ENCODE data around the gene MAD1L1. TPM values are rescaled to one million over a fixed set of nuclear protein-coding genes. Genes with fewer than 3 reads are reported as not detected.

MAD1L1 gene
- total and polyA plus RNA-seq, 2 of the 4 experiments (the other 2 are of a cell fraction): 29.0 to 40.9 TPM

- no peak overlapping the region for H3K23ac ChIP-seq (ENCODE audit: low read depth, low read length)
- no peak overlapping the region for H4K91ac ChIP-seq (ENCODE audit: insufficient read depth, low read depth, low read length)
- H3K4ac ChIP-seq (ENCODE audit: low read depth, low read length): no peak overlapping the region
- in situ Hi-C loops (cut with MboI; ENCODE audit: low sequenced_read_pairs): no loop called here
- intact Hi-C loops (cut with micrococcal nuclease): no loop called here
- H2AK5ac ChIP-seq (ENCODE audit: low read depth, low read length): no peak overlapping the region
- ChIA-PET POLR2A (ENCODE audit: unreplicated experiment) (no interaction called here), CTCF (no interaction called here)
- DNase-seq (no peak), ATAC-seq (ENCODE audit: low read depth) (no peak)
- H3K14ac ChIP-seq (replicated peaks; ENCODE audit: low read depth, low read length): no peak overlapping the region
- dilution Hi-C loops (cut with HindIII; ENCODE audit: low sequenced_read_pairs, unreplicated experiment): no loop called here
- H2BK20ac ChIP-seq (ENCODE audit: low read depth, low read length): no peak overlapping the region
- no peak overlapping the region for H2BK15ac ChIP-seq (ENCODE audit: low read depth, low read length)
- H4K5ac ChIP-seq (ENCODE audit: low read depth, low read length): no peak overlapping the region
- BruUV-seq (replicated peaks): no TSS peak
- no peaks in the 10 kb centered on the region for H3K9me3 ChIP-seq (ENCODE audit: control insufficient read depth, insufficient read depth, low read length)
- no peaks in the 10 kb centered on the region for H3K27me3 ChIP-seq (ENCODE audit: control insufficient read depth, insufficient read depth, low read length)
- H3K79me1 ChIP-seq (ENCODE audit: low read depth in 1 of 2, low read length in 2 of 2): peaks cover 0 to 9% of the 10 kb centered on the region in 2 experiments; a peak in 2 of 4 replicates
- no peak overlapping the region for H4K8ac ChIP-seq (ENCODE audit: low read depth in 2 of 2, low read length in 2 of 2)
- no peak overlapping the region for H2AFZ ChIP-seq (replicated peaks; ENCODE audit: low read length, poor library complexity)
- H2BK120ac ChIP-seq (ENCODE audit: low read depth, low read length): no peak overlapping the region
- TF ChIP-seq RAD21 (IDR thresholded peaks at IDR 0.05; ENCODE audit: low read length) (no peak), NFE2L2 (IDR thresholded peaks at IDR 0.05; ENCODE audit: low read depth, low read length) (no peak), BHLHE40 (IDR thresholded peaks at IDR 0.05; ENCODE audit: low read depth, low read length) (no peak), CEBPB (IDR thresholded peaks at IDR 0.05; ENCODE audit: low read depth, low read length) (no peak), CHD1 (IDR thresholded peaks at IDR 0.05; ENCODE audit: low read depth, low read length) (no peak), RFX5 (IDR thresholded peaks at IDR 0.05; ENCODE audit: low read depth, low read length) (no peak), ELK1 (IDR thresholded peaks at IDR 0.05; ENCODE audit: borderline replicate concordance, low read depth, low read length) (no peak), USF2 (IDR thresholded peaks at IDR 0.05; ENCODE audit: low read depth, low read length) (no peak), FOS (IDR thresholded peaks at IDR 0.05; ENCODE audit: low read depth, low read length) (no peak), MAZ (IDR thresholded peaks at IDR 0.05; ENCODE audit: borderline replicate concordance, low read depth, low read length) (no peak)
- H3K27ac ChIP-seq (ENCODE audit: insufficient read depth, low read length): no peak overlapping the region
- peaks cover 5% of the 10 kb centered on the region for H3K36me3 ChIP-seq (ENCODE audit: control insufficient read depth, insufficient read depth, low read length)
- H3K9ac ChIP-seq (ENCODE audit: low read depth, low read length): no peak overlapping the region
- no peak overlapping the region for H3K4me3 ChIP-seq (ENCODE audit: insufficient read depth, low read depth, low read length)
- H3K4me2 ChIP-seq (ENCODE audit: low read depth, low read length): no peak overlapping the region
- H3K18ac ChIP-seq (ENCODE audit: low read depth, low read length): no peak overlapping the region
- 98% methylated on average over 15 of the region's 17 CpGs; no CpG with 5 or more reads in 1 of the 2 experiments for WGBS, 2 experiments (ENCODE audit: extremely low coverage in 2 of 2, insufficient read length in 1 of 2)
- no peaks in the 10 kb centered on the region for H3K4me1 ChIP-seq (ENCODE audit: control insufficient read depth, insufficient read depth, low read length)
- no peak overlapping the region for H2BK5ac ChIP-seq (ENCODE audit: low read depth, low read length, poor library complexity, severe bottlenecking)
- no peak overlapping the region for H3K56ac ChIP-seq (ENCODE audit: extremely low read depth, insufficient read depth, low read length)
- H3K9me1 ChIP-seq (ENCODE audit: insufficient read depth, low read length): peaks cover 4% of the 10 kb centered on the region; the same call in 1 of the 2 replicates
- H4K20me1 ChIP-seq (ENCODE audit: insufficient read depth, low read length): no peaks in the 10 kb centered on the region
- no peak overlapping the region for H2AK9ac ChIP-seq (replicated peaks; ENCODE audit: low read depth, low read length, poor library complexity)
Observed at GRCh38 chr7:2075811-2076210, 156.9 kb downstream of the MAD1L1 start.
